NCI-H748 (cell line): ENCODE data around the gene ADAMTS13.
"Not testable (repeated sequence)": the region's sequence is repeated elsewhere in the genome, so short reads cannot be mapped to it uniquely, and the experiment has no call there.

Experiments
- DNase-seq: peaks from one replicate; lab custom pipeline; 2025; ENCODE audit not compliant: unreplicated experiment; lab: John Stamatoyannopoulos, UW

Gene ADAMTS13

GRCh38 chr9:133421615-133422542 lies at the start of gene ADAMTS13:
Gene ADAMTS13, plus strand, starts transcription at chr9:133422367. Its CDS starts 77 bp downstream, at chr9:133422444.
- DNase-seq: peak; percentile 18

DNA sequence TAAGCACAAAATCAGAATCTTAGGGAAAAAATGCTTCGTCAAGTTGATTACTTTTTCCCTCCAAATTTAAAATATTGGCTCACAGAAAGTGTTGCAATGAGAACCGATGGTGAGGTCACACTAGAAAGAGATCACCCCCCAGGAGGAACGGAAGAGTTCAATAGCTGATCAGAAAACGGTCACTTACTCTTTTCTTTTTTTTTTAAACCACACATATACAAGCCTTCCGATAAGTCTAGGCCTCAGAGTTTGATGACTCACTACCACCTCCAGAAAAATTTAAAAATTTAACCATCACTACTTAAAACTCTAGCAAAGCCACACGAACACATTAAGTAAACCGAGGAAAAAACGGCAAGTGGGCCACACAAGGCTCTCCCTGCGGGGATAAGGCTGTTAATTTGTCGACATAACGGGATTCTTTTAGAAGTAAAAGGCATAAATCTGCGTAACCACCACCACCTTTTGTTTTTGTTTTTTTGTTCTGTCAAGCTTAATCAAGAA lies 47.5 kb upstream of the ADAMTS13 start:
- no peak for DNase-seq

GRCh38 chr9:133375116-133375723 lies 46.9 kb upstream of the ADAMTS13 start:
- peak; percentile 46 for DNase-seq

GRCh38 chr9:133375724-133376654 lies 46.2 kb upstream of the ADAMTS13 start, which contains the start of the genes STKLD1 and SURF4:
Gene STKLD1, plus strand, starts transcription at chr9:133376366. Its CDS starts 108 bp downstream, at chr9:133376474.
Gene SURF4, minus strand, starts transcription at chr9:133376060. Its CDS starts 91 bp downstream, at chr9:133375969.
- DNase-seq: peak; percentile 97

GRCh38 chr9:133377280-133377679 lies 44.9 kb upstream of the ADAMTS13 start:
- not testable (repeated sequence) for DNase-seq

- DNase-seq: peak; percentile 30
These were observed 44.4 kb upstream of the ADAMTS13 start for GRCh38 chr9:133377721-133378216.

- peak; percentile 19 for DNase-seq
These were observed 43.7 kb upstream of the ADAMTS13 start for GRCh38 chr9:133378408-133378962.

GRCh38 chr9:133379153-133380086 lies 42.7 kb upstream of the ADAMTS13 start:
- DNase-seq: no peak

- DNase-seq: no peak
These were observed 41.4 kb upstream of the ADAMTS13 start for GRCh38 chr9:133380734-133381133.

GRCh38 chr9:133382507-133383141 lies 39.5 kb upstream of the ADAMTS13 start:
- DNase-seq: no peak

GRCh38 chr9:133383438-133383837 lies 38.7 kb upstream of the ADAMTS13 start:
- DNase-seq: no peak

- DNase-seq: no peak
These were observed 37.3 kb upstream of the ADAMTS13 start for GRCh38 chr9:133384736-133385321.

- DNase-seq: no peak
These were observed 36.7 kb upstream of the ADAMTS13 start for GRCh38 chr9:133385452-133385851.

- DNase-seq: no peak
These were observed 35.8 kb upstream of the ADAMTS13 start for GRCh38 chr9:133386338-133386737.

DNA sequence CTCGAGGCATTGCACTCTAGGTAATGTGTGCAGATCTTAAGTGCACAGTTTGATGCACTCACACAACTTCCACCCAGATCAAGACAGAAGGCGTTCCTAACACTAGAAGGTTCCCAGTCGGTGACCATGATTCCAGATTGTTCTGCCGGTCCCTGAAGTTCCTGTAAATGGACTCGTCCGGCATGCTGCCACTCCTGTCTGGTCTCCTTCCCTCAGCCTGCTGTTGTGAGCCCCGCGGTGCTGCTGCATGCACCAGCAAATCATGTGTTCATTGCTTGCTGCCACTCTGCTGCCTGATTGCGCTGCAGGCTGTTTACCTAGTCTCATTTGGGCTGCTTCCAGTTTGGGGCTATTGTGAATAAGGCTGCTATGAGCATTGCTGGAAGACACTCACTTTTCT lies 34.5 kb upstream of the ADAMTS13 start:
- DNase-seq: no peak

DNA sequence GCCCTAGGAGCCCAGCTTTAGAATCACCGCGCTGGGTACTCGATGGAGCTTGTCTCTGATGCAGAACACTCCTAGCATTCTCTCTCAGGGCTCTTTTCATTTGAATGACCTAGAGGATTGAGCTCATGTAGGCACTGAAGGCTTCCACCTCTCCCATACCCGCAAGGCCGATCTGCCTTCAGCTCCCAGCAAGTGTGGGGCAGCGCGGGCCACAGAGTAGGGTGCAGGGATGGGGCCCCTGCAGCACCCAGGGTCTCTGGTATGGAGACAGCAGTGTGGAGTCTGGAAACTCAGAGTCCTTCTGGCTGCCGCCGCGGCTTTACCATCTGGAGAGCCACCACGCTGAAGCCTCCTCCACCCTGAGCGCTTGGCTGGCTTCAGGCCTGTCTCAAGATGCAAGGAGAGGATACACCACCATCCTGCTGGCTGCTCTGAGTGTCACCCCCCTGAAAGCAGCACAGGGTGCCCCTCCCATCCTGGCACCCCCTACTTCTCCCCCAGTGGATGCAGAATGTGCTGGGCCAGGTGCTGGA lies 33.1 kb upstream of the ADAMTS13 start:
- DNase-seq: no peak

DNA sequence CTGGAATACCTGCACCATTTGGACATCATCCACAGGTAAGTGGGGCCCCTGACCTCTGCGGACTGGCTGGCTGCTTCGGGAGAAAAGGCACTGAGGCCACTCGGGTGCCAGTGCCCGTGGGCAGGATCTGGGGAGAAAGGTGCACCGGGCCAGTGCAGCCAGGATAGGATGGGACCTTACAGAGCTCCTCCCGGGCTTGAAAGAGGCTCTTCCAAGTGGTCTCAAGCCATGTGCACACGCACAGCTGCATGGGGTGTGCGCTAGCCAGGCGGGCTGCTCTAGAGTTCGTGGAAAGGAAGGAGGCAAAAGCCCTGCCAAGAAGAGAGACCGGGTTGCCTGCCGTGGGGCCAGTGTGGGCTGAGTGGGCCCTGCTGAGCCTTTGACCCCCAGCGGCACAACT lies 32.6 kb upstream of the ADAMTS13 start:
- DNase-seq: no peak

- no peak for DNase-seq
These were observed 31.5 kb upstream of the ADAMTS13 start for GRCh38 chr9:133390713-133391112.
